ENCODE data around the gene RASSF1. TPM values are rescaled to one million over a fixed set of nuclear protein-coding genes. Genes with fewer than 3 reads are reported as not detected.
A peak's percentile ranks its signal among the peaks of the same experiment; 100 is the strongest.

RASSF1 gene
- total RNA-seq, 1 experiment from 2014 or later: 28.1 TPM

- no peaks in the 10 kb centered on the region for H3K27me3 ChIP-seq (replicated peaks; ENCODE audit: control insufficient read depth, insufficient read depth, low read length)
- Mint-ChIP-seq H3K36me3 (ENCODE audit: insufficient read depth, unreplicated experiment) (peaks cover 15% of the 10 kb centered on the region), H3K27me3 (ENCODE audit: insufficient read depth, unreplicated experiment) (no peaks in the 10 kb centered on the region), H3K9me3 (ENCODE audit: unreplicated experiment) (no peaks in the 10 kb centered on the region), H3K4me1 (ENCODE audit: low read depth, unreplicated experiment) (peaks cover 15% of the 10 kb centered on the region), H3K4me3 (ENCODE audit: unreplicated experiment) (no peak overlapping the region), H3K27ac (ENCODE audit: unreplicated experiment) (no peak overlapping the region)
- intact Hi-C loops (cut with micrococcal nuclease; ENCODE audit: unreplicated experiment): no loop called here
- no TSS peak for BruUV-seq (replicated peaks)
- CTCF ChIA-PET: no interaction called here
- no peaks in the 10 kb centered on the region; the same call in 1 of the 2 replicates for H3K36me3 ChIP-seq (ENCODE audit: control insufficient read depth, insufficient read depth, low read length)
- POLR2A ChIA-PET: no interaction called here
- no peaks in the 10 kb centered on the region for H3K9me3 ChIP-seq
- no peak for TF ChIP-seq CTCF (IDR thresholded peaks at IDR 0.05; ENCODE audit: insufficient read depth in 1 of 2, low read depth in 1 of 2, low read length in 1 of 2, severe bottlenecking in 1 of 2, unreplicated experiment in 1 of 2)
- DNase-seq: peak in 1 of 2 experiments; percentile 26
- H3K4me1 ChIP-seq: peaks cover 19% of the 10 kb centered on the region
- H3K4me3 ChIP-seq (ENCODE audit: low read depth, low read length): no peak overlapping the region
Measured at GRCh38 chr3:50297384-50297775, 43.3 kb downstream of the RASSF1 start.

GRCh38 chr3:50296721-50297383 is 43.8 kb downstream of the RASSF1 start:
- BruUV-seq (replicated peaks): no TSS peak

More at GRCh38 chr3:50296721-50297383, 43.8 kb downstream of the RASSF1 start:
- H3K4me1 Mint-ChIP-seq (ENCODE audit: low read depth, unreplicated experiment): peaks cover 16% of the 10 kb centered on the region
- no peaks in the 10 kb centered on the region for H3K27me3 ChIP-seq (replicated peaks; ENCODE audit: control insufficient read depth, insufficient read depth, low read length)
- no peaks in the 10 kb centered on the region for H3K9me3 ChIP-seq
- TF ChIP-seq CTCF (IDR thresholded peaks at IDR 0.05; ENCODE audit: insufficient read depth in 1 of 2, low read depth in 1 of 2, low read length in 1 of 2, severe bottlenecking in 1 of 2, unreplicated experiment in 1 of 2): no peak
- H3K27me3 Mint-ChIP-seq (ENCODE audit: insufficient read depth, unreplicated experiment): no peaks in the 10 kb centered on the region
- H3K9me3 Mint-ChIP-seq (ENCODE audit: unreplicated experiment): no peaks in the 10 kb centered on the region
- peaks cover 19% of the 10 kb centered on the region for H3K36me3 Mint-ChIP-seq (ENCODE audit: insufficient read depth, unreplicated experiment)
- H3K4me1 ChIP-seq: peaks cover 19% of the 10 kb centered on the region
- DNase-seq: no peak
- ChIA-PET CTCF (no interaction called here), POLR2A (no interaction called here)
- no peaks in the 10 kb centered on the region for H3K36me3 ChIP-seq (ENCODE audit: control insufficient read depth, insufficient read depth, low read length)
- no peak overlapping the region for H3K4me3 ChIP-seq (ENCODE audit: low read depth, low read length)
- no peak overlapping the region for H3K27ac Mint-ChIP-seq (ENCODE audit: unreplicated experiment)
- H3K4me3 Mint-ChIP-seq (ENCODE audit: unreplicated experiment): no peak overlapping the region
- intact Hi-C loops (cut with micrococcal nuclease; ENCODE audit: unreplicated experiment): no loop called here

Data from Caco-2 (cell line).